Stimulated activated naive CD8-positive, alpha-beta T cell treated with anti-CD3 and anti-CD28 coated beads, Interleukin-15, Interleukin-2, amounts not matched to agents 100 U/mL and 50 U/mL, for 24 hours (primary cell): ENCODE measurements around the gene GPR37L1.
"Not testable (repeated sequence)": the region's sequence is repeated elsewhere in the genome, so short reads cannot be mapped to it uniquely, and the experiment has no call there.

ENCODE experiments used
- ATAC-seq: fragments of 150-1000 bp; cut with Tn5 transposase; one replicate; pipeline ENCODE4 v1.10.0; 2021
- DNase-seq: peaks from one replicate; pipeline ENCODE4 v3.0.0; 2021

GPR37L1 gene

DNA sequence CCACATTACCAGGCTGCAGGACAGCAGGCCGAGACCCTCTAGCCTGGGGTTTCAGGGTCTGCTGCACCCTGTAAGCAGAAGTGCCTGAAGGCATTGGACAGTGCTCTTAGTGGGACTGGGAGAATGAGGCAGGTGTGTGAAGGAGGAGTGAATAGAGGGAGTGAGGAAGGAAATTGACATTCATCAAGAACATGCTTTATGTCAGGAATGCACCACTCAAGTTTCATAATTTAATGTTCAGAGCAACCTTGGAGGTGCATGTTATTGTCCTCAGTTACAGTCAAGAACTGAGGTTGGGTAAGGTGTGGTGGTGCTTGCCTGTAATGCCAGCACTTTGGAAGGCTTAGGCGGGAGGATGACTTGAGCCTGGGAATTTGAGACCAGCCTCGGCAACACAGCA lies 11.7 kb upstream of the GPR37L1 start:
- ATAC-seq (no peak), DNase-seq (no peak)

DNA sequence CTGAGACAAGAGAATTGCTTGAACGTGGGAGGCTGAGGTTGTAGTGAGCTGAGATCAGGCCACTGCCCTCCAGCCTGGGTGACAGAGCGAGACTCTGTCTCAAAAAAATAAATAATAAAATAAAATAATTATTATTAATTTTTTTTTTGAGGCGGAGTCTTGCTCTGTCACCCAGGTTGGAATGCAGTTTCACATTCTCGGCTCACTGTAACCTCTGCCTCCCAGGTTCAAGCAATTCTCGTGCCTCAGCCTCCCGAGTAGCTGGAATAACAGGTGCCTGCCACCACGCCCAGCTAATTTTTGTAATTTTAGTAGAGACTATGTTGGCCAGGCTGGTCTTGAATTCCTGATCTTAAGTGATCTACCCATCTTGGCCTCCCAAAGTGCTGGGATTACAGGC lies 11.1 kb upstream of the GPR37L1 start:
- DNase-seq, ATAC-seq: not testable (repeated sequence)

DNA sequence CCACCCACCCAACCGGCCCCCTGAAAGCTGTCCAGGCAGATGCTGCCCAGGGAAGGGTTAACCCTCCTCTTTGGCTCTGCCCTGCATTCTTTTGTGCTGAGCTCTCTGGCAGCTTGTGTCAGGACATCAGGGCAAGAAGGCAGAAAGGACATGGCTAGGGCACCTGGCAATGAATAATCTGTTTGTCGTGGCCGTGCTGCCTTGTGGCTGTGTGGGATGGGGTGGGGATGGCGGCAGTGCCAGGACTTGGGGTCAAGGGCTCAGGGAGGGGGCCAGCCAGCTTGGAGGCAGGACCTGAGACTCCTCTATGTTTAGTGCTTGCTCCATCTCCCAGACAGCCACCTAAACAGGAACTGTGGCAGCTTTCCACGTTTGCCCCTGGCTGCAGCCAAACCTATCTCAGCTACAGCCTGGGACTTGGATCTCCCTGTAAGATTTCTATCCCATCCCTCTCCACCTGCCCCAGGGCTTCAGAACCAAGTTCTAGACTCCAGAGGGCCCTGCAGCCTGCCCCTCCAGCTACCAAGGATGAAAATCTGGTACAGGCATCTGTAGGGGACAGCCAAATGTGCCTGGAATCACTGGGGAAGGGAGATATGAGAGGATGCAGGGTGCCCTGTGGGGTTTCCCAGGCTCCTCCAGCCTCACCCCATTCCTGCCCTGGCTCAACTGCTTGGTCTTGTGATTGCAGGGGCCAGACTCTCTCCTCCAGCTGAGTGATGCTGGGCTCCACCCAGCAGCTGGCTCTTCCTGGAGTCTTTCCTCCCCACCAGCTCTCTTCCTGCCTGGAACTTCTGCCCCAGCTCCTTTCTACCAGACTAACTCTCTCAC lies 9.6 kb upstream of the GPR37L1 start:
- ATAC-seq (no peak), DNase-seq (no peak)

DNA sequence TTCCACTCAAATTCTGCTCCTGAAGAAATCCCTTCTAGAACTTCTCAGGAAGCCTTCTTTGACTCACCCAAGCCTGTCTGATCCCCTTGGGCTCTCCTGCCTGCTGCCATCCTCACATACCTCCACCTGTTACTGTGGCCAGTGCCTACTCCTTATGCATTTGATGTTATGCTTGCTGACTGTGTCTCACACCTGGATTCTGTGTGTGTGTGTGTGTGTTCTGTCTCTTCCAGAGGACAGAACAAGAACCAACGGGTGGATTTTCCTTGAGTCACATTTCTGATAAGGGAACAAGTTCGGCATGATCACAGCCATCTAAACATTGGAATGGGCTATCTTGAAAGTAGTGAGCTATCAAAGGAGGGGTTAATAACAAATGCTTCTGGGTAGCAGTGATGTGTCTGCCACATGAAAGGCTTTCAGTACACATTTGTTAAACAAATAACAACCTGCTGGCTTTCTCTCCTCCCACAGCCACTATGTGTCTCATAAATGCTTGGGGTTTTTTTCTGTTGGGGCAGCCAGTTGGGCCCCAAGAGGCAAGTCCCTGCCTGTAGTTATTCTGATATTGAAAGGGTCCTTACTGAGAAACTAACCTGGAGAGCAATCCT lies 8.9 kb upstream of the GPR37L1 start:
- ATAC-seq (no peak), DNase-seq (no peak)

DNA sequence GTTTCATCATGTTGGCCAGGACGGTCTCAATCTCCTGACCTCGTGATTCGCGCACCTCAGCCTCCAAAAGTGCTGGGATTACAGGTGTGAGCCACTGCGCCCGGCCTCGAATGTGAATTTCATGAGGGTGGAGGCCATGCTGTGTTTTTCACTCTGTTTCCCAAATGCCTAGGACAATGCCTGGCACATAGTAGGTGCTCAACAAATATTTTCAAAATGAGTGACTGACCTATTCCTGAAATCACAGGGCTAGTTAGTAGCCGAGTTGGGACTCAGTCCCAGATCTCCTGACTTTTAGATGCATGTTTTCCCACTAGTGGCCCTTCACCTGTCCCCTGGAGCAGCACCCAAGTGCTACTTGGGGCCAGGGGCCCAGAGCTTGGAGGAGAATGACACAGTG lies 6.4 kb upstream of the GPR37L1 start:
- ATAC-seq (no peak), DNase-seq (no peak)

DNA sequence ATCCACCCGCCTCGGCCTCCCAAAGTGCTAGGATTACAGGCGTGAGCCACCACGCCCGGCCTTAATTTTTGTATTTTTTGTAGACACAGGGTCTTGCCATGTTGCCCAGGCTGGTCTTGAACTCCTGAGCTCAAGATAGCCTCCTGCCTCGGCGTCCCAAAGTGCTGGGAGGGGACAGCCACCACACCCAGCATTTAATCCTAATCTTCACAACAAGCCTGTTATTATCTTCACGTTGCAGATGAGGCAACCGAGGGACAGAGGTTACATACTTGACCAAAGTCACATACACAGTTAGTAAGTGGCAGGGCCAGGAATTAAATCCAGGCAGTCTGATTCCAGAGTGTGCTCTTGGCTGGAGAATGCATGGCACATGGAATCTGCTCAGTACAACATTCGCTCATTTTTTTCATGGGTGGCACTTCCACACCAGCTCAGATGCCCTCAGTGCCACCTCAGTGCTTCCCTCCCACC lies 4.8 kb upstream of the GPR37L1 start:
- DNase-seq = no peak
- no peak for ATAC-seq

DNA sequence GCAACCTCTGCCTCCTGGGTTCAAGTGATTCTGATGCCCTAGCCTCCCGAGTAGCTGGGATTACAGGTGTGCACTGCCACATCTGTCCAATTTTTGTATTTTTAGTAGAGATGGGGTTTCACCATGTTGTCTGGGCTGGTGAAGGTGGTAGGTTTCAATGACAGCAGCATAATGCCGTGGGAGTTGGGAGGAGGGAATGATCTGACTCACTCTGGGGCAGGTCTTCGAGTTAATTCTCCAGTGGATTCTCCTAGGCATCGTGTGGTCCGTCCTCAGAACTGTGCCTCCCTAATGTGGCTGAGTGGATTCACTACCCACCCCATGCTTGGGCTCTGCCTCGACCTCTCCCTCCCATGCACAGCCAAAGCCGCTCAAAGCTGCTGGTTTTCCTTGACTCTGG lies 1.7 kb upstream of the GPR37L1 start:
- ATAC-seq = no peak
- DNase-seq = no peak

DNA sequence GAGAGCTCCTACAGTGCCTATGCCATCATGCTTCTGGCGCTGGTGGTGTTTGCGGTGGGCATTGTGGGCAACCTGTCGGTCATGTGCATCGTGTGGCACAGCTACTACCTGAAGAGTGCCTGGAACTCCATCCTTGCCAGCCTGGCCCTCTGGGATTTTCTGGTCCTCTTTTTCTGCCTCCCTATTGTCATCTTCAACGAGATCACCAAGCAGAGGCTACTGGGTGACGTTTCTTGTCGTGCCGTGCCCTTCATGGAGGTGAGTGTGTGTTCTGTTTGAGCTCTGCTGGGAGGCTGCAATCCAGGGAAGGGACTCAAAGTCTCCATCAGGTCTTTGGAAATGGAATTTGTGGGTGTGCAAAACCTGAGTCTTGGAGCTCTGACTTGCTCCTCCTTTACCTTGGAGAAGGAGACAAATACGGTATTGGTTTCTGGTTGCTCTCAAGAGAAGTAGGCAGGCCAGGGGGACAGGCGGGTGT lies 658 bp downstream of the GPR37L1 start:
- DNase-seq (no peak), ATAC-seq (no peak)

- no peak for DNase-seq
- no peak for ATAC-seq
Observed at GRCh38 chr1:202124142-202124541, 1.4 kb downstream of the GPR37L1 start.

DNA sequence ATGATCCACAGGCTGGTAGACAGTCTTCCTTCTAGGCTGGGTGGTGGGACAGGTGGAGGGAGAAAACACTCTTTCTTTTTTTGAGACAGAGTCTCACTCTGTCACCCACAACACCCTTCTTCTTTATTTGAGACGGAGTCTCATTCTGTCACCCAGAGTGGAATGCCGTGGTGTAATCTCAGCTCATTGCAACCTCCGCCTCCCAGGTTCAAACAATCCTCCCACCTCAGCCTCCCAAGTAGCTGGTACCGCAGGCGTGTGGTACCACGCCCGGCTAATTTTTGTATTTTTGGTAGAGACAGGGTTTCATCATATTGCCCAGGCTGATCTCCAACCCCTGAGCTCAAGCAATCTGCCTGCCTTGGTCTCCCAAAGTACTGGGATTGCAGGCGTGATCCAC lies 2.9 kb downstream of the GPR37L1 start:
- ATAC-seq = no peak

DNA sequence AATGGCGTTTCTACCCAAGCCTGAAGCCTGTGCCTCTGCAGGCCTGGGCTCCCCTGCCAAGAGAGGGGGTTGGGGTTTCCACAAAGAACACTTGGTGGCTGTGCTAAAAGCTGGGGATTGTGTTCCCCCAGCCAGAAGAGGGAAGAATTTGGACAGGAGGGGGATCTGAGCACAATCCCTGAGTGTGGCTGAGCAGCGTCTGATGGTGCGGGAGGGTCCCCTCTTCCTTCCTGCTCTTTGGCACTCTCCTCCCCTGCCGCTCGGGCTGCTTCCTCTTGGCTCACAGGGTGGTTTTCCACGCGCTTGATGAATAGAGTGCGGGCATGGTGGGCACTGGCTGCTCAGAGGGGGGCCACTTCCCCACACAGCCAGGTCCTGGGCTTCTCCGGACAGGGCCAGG lies 3.7 kb downstream of the GPR37L1 start:
- no peak for ATAC-seq

More for the DNA sequence above, 2.9 kb downstream of the GPR37L1 start:
- DNase-seq = no peak

GRCh38 chr1:202127061-202127460 lies 4.3 kb downstream of the GPR37L1 start:
- ATAC-seq (no peak), DNase-seq (no peak)

More for the DNA sequence above, 3.7 kb downstream of the GPR37L1 start:
- no peak for DNase-seq

DNA sequence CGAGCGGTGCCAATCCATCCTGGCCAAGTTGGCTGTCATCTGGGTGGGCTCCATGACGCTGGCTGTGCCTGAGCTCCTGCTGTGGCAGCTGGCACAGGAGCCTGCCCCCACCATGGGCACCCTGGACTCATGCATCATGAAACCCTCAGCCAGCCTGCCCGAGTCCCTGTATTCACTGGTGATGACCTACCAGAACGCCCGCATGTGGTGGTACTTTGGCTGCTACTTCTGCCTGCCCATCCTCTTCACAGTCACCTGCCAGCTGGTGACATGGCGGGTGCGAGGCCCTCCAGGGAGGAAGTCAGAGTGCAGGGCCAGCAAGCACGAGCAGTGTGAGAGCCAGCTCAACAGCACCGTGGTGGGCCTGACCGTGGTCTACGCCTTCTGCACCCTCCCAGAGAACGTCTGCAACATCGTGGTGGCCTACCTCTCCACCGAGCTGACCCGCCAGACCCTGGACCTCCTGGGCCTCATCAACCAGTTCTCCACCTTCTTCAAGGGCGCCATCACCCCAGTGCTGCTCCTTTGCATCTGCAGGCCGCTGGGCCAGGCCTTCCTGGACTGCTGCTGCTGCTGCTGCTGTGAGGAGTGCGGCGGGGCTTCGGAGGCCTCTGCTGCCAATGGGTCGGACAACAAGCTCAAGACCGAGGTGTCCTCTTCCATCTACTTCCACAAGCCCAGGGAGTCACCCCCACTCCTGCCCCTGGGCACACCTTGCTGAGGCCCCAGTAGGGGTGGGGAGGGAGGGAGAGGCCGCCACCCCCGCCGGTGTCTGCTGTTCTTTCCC lies 5.3 kb downstream of the GPR37L1 start:
- no peak for DNase-seq
- ATAC-seq = no peak

- ATAC-seq (no peak), DNase-seq (no peak)
Observed at GRCh38 chr1:202129453-202130296, 7.0 kb downstream of the GPR37L1 start.

GRCh38 chr1:202130297-202130721 lies 7.6 kb downstream of the GPR37L1 start:
- DNase-seq (no peak), ATAC-seq (no peak)

GRCh38 chr1:202130816-202131522 lies 8.3 kb downstream of the GPR37L1 start:
- DNase-seq (no peak), ATAC-seq (no peak)

DNA sequence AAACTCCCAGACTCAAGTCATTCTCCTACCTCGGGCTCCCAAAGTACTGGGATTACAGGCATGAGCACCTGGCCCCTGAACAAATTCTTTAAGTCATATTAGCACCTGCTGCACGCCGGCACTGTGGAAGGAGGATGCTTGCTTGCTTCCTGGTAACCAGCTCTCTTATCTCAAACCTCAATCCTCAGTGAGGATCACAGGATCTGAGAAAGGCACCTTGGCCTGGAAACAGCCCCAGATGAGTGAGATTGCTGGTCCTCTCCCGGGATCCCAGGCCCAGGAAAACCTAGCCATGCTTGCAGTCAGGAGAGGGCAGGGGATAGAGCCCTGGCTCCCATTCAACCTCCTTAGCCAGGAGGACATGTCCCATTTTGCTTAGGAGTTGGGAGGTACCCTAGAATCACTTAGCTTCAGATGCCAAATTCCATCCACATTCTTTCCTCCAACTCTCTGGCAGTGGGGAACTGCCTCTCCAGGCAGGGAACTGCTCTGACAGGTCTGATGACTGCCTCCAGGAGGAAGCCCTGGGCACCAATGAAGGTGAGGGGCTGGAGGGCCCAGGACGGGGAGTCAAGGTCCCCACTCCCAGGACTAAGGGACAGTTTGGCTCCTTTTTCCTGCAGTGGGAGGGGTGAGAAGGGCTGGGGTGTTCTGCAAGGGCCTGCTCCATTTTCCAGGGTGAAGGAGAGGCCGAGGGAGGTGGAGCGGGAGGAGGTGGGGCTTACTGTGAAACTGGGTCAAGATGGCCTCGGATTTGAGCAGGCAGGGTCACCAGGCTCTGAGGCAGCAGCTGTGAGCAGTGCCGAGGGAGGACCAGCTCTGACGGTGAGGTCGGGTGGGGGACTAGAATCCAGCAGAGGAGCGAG lies 9.5 kb downstream of the GPR37L1 start:
- no peak for ATAC-seq
- DNase-seq = no peak

DNA sequence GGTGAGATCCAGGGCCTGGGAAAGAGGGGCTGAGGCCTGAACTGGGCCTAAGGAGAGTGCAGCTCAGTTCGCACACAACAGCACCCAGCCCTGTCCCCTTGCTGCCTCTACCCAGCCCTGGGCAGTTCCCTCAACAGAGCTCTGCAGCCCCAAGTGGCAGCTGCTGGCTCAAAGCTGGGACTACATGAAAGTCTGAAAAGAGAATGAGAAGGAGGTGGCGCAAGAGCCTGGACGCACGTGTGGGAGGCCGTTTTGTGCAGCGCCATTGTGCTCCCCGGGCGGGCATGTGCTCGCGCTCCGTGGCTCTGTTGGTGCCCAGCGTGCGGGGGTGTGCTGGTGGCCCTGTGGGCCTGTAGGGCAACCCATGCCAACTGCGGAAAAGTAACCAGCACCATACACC lies 10.3 kb downstream of the GPR37L1 start:
- DNase-seq (no peak), ATAC-seq (no peak)

- DNase-seq (no peak), ATAC-seq (no peak)
Observed at GRCh38 chr1:202133496-202133895, 10.8 kb downstream of the GPR37L1 start.

- DNase-seq (no peak), ATAC-seq (no peak)
Observed at GRCh38 chr1:202133989-202134388, 11.3 kb downstream of the GPR37L1 start.
